Caki2 (cell line): ENCODE data around the gene NANP. TPM values are rescaled to one million over a fixed set of nuclear protein-coding genes. Genes with fewer than 3 reads are reported as not detected.

Experiments used
- DNase-seq: peaks from one replicate; pipeline ENCODE4 v3.0.0-alpha.2; 2015; ENCODE audit warnings: low read depth
- in situ Hi-C: cut with HindIII; loops from 2 replicates; pipeline ENCODE4 v1.10.0; 2016; ENCODE audit warnings: low sequenced_read_pairs, low pct_unique_long_range_greater_than_20kb, mixed read lengths
- total RNA-seq: library from RNA; depleted of rRNA; stranded (reverse); fragments of >200 nt; shearing (Covaris generic); gene quantifications from 2 replicates; pipeline ENCODE4 v1.2.3, GENCODE V29; 2014; ENCODE audit warnings: low replicate concordance; rRNA removed

The NANP gene
- total RNA-seq, 1 experiment from 2014 or later = 2.7 TPM

GRCh38 chr20:25579081-25579770 is 44.6 kb downstream of the NANP start:
- in situ Hi-C loops = no loop called here
- no peak for DNase-seq

GRCh38 chr20:25576783-25577530 is 46.9 kb downstream of the NANP start:
- DNase-seq = no peak
- in situ Hi-C loops = no loop called here

GRCh38 chr20:25574411-25574810 is 49.4 kb downstream of the NANP start:
- in situ Hi-C loops = no loop called here
- DNase-seq = peak; percentile 14

DNA sequence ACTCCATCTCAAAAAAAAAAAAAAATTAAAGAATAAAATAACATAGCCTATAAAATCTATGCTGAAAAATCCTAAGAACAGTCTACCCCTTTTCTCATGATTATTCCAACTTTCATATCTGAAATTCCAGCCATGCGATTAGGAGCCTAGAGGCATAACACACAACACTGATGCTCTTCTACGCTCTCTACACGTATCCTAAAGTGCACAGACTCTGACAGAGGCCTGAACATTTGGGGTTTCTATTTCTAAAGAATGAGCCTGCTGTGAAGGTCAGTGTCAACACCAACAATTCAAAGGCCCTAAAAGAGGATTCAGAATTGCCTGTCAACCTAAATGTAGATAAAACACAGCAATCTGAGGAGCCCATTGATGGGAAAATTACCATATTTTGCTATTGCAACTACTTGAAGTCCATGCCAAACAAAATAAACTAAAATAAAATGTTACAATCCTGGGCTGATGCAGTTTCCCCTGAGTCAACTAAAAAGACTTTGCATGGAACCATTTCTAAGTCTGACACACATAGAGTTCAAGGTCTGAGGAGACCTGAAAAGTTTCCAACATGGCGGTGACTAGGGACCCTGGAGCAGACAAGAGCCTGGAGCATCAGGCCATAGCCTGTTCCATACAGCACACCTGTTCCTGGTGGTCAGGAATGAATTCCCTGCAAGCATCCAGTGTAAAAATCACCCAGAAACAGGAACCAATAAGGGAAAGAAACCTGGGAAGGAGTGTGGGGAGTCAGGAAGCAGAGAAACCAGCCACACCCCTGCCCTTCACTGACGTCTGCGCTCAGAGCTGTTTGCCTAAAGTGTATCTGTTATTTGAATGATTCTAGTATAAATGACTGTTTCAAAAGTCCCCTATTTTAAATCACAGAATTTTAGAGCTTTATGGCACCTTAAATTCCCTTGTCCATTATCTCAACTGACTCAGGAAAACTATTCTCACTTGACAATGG is 50.2 kb downstream of the NANP start:
- in situ Hi-C loops = no loop called here
- DNase-seq = no peak

DNA sequence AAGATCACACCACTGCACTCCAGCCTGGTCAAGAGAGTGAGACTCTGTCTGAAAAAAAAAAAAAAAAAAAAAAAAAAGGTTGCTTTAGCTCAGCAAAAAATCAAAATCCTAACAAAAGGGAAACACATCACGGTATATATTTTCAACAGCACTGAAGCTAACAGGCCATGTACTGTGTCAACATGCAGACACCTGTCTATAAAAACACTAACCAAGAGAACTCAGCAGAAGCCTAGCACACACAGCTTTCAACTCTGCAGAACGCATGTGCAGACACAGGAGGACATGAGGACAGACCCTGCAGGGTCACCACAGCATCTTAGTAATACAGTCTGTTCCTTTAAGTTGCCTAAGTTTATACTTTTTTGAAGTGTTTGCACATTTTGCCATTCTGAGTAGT is 52.0 kb downstream of the NANP start:
- in situ Hi-C loops = no loop called here
- DNase-seq = no peak

DNA sequence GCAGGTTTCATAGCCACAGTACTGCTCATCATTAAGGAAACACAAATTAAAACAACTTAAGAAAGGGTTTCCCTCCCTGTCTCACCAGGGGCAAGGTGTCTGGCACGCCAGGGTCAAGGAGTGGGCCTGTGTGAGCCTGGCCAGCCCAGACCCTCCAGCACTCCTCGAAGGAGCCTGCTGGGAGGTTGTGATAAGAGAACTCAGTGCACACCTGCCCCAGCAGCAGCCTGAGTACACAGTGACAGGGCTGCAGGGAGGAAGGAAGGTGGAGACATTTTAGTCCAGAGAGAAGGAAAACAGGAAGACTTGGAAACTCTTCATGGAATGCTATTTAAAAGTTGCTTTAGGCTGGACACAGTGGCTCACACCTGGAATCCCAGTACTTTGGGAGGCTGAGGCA is 52.6 kb downstream of the NANP start:
- in situ Hi-C loops = no loop called here
- no peak for DNase-seq

GRCh38 chr20:25570148-25570530 is 53.7 kb downstream of the NANP start:
- DNase-seq = no peak
- in situ Hi-C loops = no loop called here

- no peak for DNase-seq
- in situ Hi-C loops = no loop called here
Measured at GRCh38 chr20:25567286-25567685, 56.5 kb downstream of the NANP start.

GRCh38 chr20:25566821-25567220 is 57.0 kb downstream of the NANP start:
- no peak for DNase-seq
- in situ Hi-C loops = no loop called here

GRCh38 chr20:25565578-25566157 is 58.1 kb downstream of the NANP start:
- in situ Hi-C loops = no loop called here
- no peak for DNase-seq

DNA sequence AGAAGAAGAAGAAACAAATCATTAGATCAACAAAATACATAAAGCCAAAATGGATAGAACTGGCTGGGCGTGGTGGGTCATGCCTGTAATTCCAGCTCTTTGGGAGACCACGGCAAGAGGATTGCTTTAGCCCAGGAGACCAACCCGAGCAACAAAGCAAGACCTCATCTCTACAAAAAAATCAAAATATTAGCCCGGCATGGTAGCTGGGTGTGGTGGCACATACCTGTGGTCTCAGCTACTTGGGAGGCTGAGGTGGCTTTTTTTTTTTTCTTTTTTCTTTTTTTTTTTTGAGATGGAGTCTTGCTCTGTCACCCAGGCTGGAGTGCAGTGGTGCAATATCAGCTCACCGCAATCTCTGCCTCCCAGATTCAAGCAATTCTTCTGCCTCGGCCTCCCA is 59.9 kb downstream of the NANP start:
- in situ Hi-C loops = no loop called here
- DNase-seq = no peak

- no peak for DNase-seq
- in situ Hi-C loops = no loop called here
Measured at GRCh38 chr20:25563362-25563761, 60.5 kb downstream of the NANP start.

Other genes with a start within 250 kb of the NANP start
- 24.4 and 29.7 TPM in 2 replicates for gene ABHD12, start 233.2 kb downstream of the NANP start, total RNA-seq
- gene GINS1, start 216.3 kb downstream of the NANP start, total RNA-seq = 14.9 and 17.1 TPM in 2 replicates
- 9.2 and 12.9 TPM in 2 replicates for gene NINL, start 38.5 kb downstream of the NANP start, total RNA-seq
- gene ZNF337, start 72.8 kb upstream of the NANP start, total RNA-seq = 12.2 and 23.3 TPM in 2 replicates